H1 (cell line): ENCODE data around the gene ANKS1B. TPM values are rescaled to one million over a fixed set of nuclear protein-coding genes. Genes with fewer than 3 reads are reported as not detected.
"Not testable (repeated sequence)": the region's sequence is repeated elsewhere in the genome, so short reads cannot be mapped to it uniquely, and the experiment has no call there.

Source experiments
- CTCF ChIA-PET: fragments of 300-600 bp; sonication (Branson Sonifier 250); formaldehyde crosslinking; loops from one replicate; lab custom pipeline; 2021; ENCODE audit not compliant: partially characterized antibody; lab: Charles Lee
- POLR2A ChIA-PET: fragments of 300-600 bp; sonication (Branson Sonifier 250); formaldehyde crosslinking; loops from one replicate; lab custom pipeline; 2021; ENCODE audit warnings: inconsistent platforms; ENCODE audit not compliant: partially characterized antibody; lab: Charles Lee
- DNase-seq, 2 experiments: peaks; one replicate each; pipeline versions ENCODE4 v3.0.0 to v3.0.0-alpha.2; 2010 to 2022; ENCODE audit warnings: low spot score in 2 of 2, low read depth in 1 of 2, mixed read lengths in 1 of 2
- FAIRE-seq: peaks from 2 replicates; lab custom pipeline; 2011; peaks lifted over from hg19 to GRCh38; lab: Jason Lieb, UNC
- H2AFZ ChIP-seq: 2 replicates; pipeline ENCODE4 v1.8.1; 2012; ENCODE audit warnings: low read length, inconsistent platforms
- H2AK5ac ChIP-seq: 2 replicates; pipeline ENCODE4 v1.6.1; 2013; ENCODE audit warnings: low read depth, low read length
- H2BK120ac ChIP-seq: replicated peaks from 2 replicates; pipeline ENCODE3; 2013; ENCODE audit warnings: low read depth, low read length, inconsistent platforms
- H2BK12ac ChIP-seq: 2 replicates; pipeline ENCODE4 v1.6.1; 2013; ENCODE audit warnings: low read depth, low read length
- H2BK15ac ChIP-seq: 2 replicates; pipeline ENCODE4 v1.6.1; 2013; ENCODE audit warnings: low read length
- H2BK20ac ChIP-seq: 2 replicates; pipeline ENCODE4 v1.6.1; 2013; ENCODE audit warnings: low read length
- H2BK5ac ChIP-seq: 2 replicates; pipeline ENCODE4 v1.6.1; 2013; ENCODE audit warnings: low read depth, low read length
- H3K14ac ChIP-seq: 2 replicates; pipeline ENCODE4 v1.6.1; 2013; ENCODE audit warnings: inconsistent platforms; ENCODE audit not compliant: insufficient read length
- H3K18ac ChIP-seq: 2 replicates; pipeline ENCODE4 v1.6.1; 2013; ENCODE audit warnings: low read length; ENCODE audit errors: extremely low read depth
- H3K23ac ChIP-seq: 2 replicates; pipeline ENCODE4 v1.6.1; 2013; ENCODE audit warnings: inconsistent platforms; ENCODE audit not compliant: insufficient read length
- H3K23me2 ChIP-seq: 2 replicates; pipeline ENCODE4 v1.6.1; 2013; ENCODE audit warnings: low read depth, low read length
- H3K27ac ChIP-seq: 2 replicates; pipeline ENCODE4 v1.6.1; 2011; ENCODE audit warnings: low read depth, low read length, inconsistent platforms
- H3K27me3 ChIP-seq, 4 experiments: replicated peaks in 1 of 4; 1 replicate in 1 of 4; 2 replicates in 3 of 4; pipeline versions ENCODE4 v1.6.1 to v1.8.1; 2011 to 2013; ENCODE audit warnings: low read length in 3 of 4, mild to moderate bottlenecking in 3 of 4, inconsistent platforms in 2 of 4, mixed read lengths in 2 of 4, moderate library complexity in 1 of 4; ENCODE audit not compliant: control insufficient read depth in 3 of 4, insufficient read depth in 3 of 4; ENCODE audit errors: extremely low read depth in 1 of 4
- H3K36me3 ChIP-seq, 4 experiments: 2 replicates each; pipeline versions ENCODE4 v1.6.1 to v1.8.1; 2011 to 2013; ENCODE audit warnings: mild to moderate bottlenecking in 4 of 4, low read length in 3 of 4, moderate library complexity in 2 of 4, control low read depth in 1 of 4, inconsistent platforms in 1 of 4; ENCODE audit not compliant: insufficient read depth in 4 of 4, control insufficient read depth in 2 of 4
- H3K4ac ChIP-seq: replicated peaks from 2 replicates; pipeline ENCODE3; 2013; ENCODE audit warnings: low read length, low read depth, mixed read lengths, inconsistent platforms; ENCODE audit not compliant: insufficient read length
- H3K4me1 ChIP-seq, 4 experiments: replicated peaks in 1 of 4; 1 replicate in 1 of 4; 2 replicates in 3 of 4; pipeline versions ENCODE4 v1.6.1 to v1.8.1; 2011 to 2013; ENCODE audit warnings: low read length in 3 of 4, inconsistent platforms in 2 of 4, mixed read lengths in 1 of 4; ENCODE audit not compliant: insufficient read depth in 4 of 4, control insufficient read depth in 3 of 4
- H3K4me2 ChIP-seq, 2 experiments: 2 replicates each; pipeline versions ENCODE4 v1.6.1 to v1.8.1; 2011 to 2013; ENCODE audit warnings: low read depth in 2 of 2, low read length in 2 of 2, control low read depth in 1 of 2, inconsistent platforms in 1 of 2, mild to moderate bottlenecking in 1 of 2; ENCODE audit not compliant: insufficient read depth in 1 of 2
- H3K4me3 ChIP-seq, 4 experiments: fragments of 200-600, 300-600 bp in 1 of 4; sonication (generic), shearing (Covaris generic), sonication (Bioruptor Twin) in 1 of 4; 2 replicates each; pipeline versions ENCODE4 v1.5.1 to v1.8.1; 2011 to 2016; ENCODE audit warnings: low read length in 4 of 4, low read depth in 3 of 4, control low read depth in 2 of 4, inconsistent platforms in 2 of 4, mild to moderate bottlenecking in 2 of 4, mixed read lengths in 1 of 4, moderate library complexity in 1 of 4; ENCODE audit not compliant: insufficient read depth in 2 of 4; ENCODE audit errors: extremely low read depth in 1 of 4
- H3K56ac ChIP-seq: replicated peaks from 2 replicates; pipeline ENCODE3; 2013; ENCODE audit warnings: low read depth, mild to moderate bottlenecking, mixed read lengths, low read length, inconsistent platforms; ENCODE audit not compliant: insufficient read length
- H3K79me1 ChIP-seq: 2 replicates; pipeline ENCODE4 v1.6.1; 2013; ENCODE audit warnings: low read depth, low read length, control low read depth
- H3K79me2 ChIP-seq, 2 experiments: 2 replicates each; pipeline versions ENCODE4 v1.6.1 to v1.8.1; 2012 to 2013; ENCODE audit warnings: low read length in 2 of 2, mild to moderate bottlenecking in 2 of 2, inconsistent platforms in 1 of 2; ENCODE audit not compliant: insufficient read depth in 2 of 2, control insufficient read depth in 1 of 2
- H3K9ac ChIP-seq, 4 experiments: replicated peaks in 1 of 4; 1 replicate in 1 of 4; 2 replicates in 3 of 4; pipeline versions ENCODE4 v1.6.1 to v1.8.1; 2011 to 2013; ENCODE audit warnings: low read depth in 3 of 4, low read length in 3 of 4, control low read depth in 2 of 4, mild to moderate bottlenecking in 2 of 4, moderate library complexity in 2 of 4, inconsistent platforms in 1 of 4; ENCODE audit errors: extremely low read depth in 1 of 4
- H3K9me3 ChIP-seq, 2 experiments: 2 replicates each; pipeline versions ENCODE4 v1.6.1 to v1.8.1; 2012 to 2013; ENCODE audit warnings: mild to moderate bottlenecking in 2 of 2, moderate library complexity in 2 of 2, control low read depth in 1 of 2, inconsistent platforms in 1 of 2, low read depth in 1 of 2, low read length in 1 of 2, mixed read lengths in 1 of 2; ENCODE audit not compliant: insufficient read depth in 2 of 2
- H4K20me1 ChIP-seq, 2 experiments: replicated peaks in 1 of 2; 2 replicates each; pipeline versions ENCODE3 to v1.8.1; 2011 to 2013; ENCODE audit warnings: inconsistent platforms in 2 of 2, low read length in 2 of 2, mild to moderate bottlenecking in 1 of 2; ENCODE audit not compliant: insufficient read depth in 2 of 2, control insufficient read depth in 1 of 2
- H4K5ac ChIP-seq: 2 replicates; pipeline ENCODE4 v1.6.1; 2013; ENCODE audit warnings: low read length, low read depth, mixed read lengths, inconsistent platforms; ENCODE audit not compliant: insufficient read length
- H4K8ac ChIP-seq: 2 replicates; pipeline ENCODE4 v1.8.0; 2013; ENCODE audit warnings: mild to moderate bottlenecking, moderate library complexity, low read length, inconsistent platforms; ENCODE audit not compliant: insufficient read depth; ENCODE audit errors: extremely low read depth
- H4K91ac ChIP-seq: replicated peaks from 2 replicates; pipeline ENCODE3; 2013; ENCODE audit warnings: low read length, mixed read lengths, inconsistent platforms; ENCODE audit not compliant: insufficient read length
- WGBS, 2 experiments: shearing (Covaris generic) in 1 of 2; methylation state at CpG; one replicate each; pipeline versions ENCODE4 v1.1.6 to v1.1.7; 2013 to 2015; ENCODE audit warnings: low lambda C conversion rate in 2 of 2, mixed read lengths in 2 of 2, inconsistent platforms in 1 of 2, low coverage in 1 of 2, missing lambda C conversion rate in 1 of 2; ENCODE audit not compliant: insufficient replicate concordance in 2 of 2, insufficient coverage in 1 of 2, insufficient read length in 1 of 2; ENCODE audit errors: extremely low coverage in 1 of 2, missing lambda C conversion rate in 1 of 2; 5-methylcytosine and 5-hydroxymethylcytosine counted together
- polyA plus RNA-seq, 7 experiments: library from polyadenylated mRNA; depleted of rRNA in 3 of 7; stranded (reverse) in 5 of 7; unstranded in 2 of 7; fragments of >200 nt in 5 of 7; fragments of 200-250 nt in 2 of 7; gene quantifications; 1 replicate in 5 of 7; 2 replicates in 1 of 7; 4 replicates in 1 of 7; pipeline versions ENCODE4 v1.2.1 to v1.2.3, GENCODE V29; 2011 to 2013; ENCODE audit warnings: missing spikeins in 2 of 7, mixed read lengths in 2 of 7
- total RNA-seq: library from RNA; stranded (reverse); fragmentation: NEBNext Ultra II Directional; extraction: Animal tissue kit (Norgen Biotek cat#: 25700); gene quantifications from 2 replicates; pipeline ENCODE4 v1.2.1, GENCODE V29; 2021

Gene ANKS1B
- total and polyA plus RNA-seq, 2 of the 8 experiments (the other 6 are each of a cell fraction or from before 2014, with no cell fraction given), result 2.7 to 6.1 TPM

DNA sequence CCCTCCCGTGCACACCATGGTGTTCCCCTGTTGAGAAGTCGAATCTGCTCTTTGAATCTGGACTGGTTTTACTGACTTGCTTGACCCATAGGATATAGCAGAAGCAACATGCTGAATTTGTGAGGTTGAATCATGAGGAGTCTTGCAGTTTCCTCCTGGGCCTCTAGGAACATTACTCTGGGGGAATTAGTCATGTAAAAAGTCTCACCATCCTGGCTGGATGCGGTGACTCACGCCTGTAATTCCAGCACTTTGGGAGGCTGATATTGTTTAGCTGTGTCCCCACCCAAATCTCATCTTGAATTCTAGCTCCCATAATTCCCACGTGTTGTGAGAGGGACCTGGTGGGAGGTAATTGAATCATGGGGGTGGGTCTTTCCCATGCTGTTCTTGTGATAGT, 1228.9 kb downstream of the ANKS1B start:
- H4K8ac ChIP-seq, H3K4me2 ChIP-seq, H3K4ac ChIP-seq, H3K4me3 ChIP-seq, H3K36me3 ChIP-seq, POLR2A ChIA-PET, H4K91ac ChIP-seq, H2BK15ac ChIP-seq, H4K20me1 ChIP-seq, H3K27me3 ChIP-seq, H2BK12ac ChIP-seq, H3K79me2 ChIP-seq, H3K56ac ChIP-seq, FAIRE-seq, DNase-seq, H4K5ac ChIP-seq, H3K23me2 ChIP-seq, H2BK120ac ChIP-seq, H3K9ac ChIP-seq, H2BK5ac ChIP-seq, H3K18ac ChIP-seq, H3K27ac ChIP-seq, H3K9me3 ChIP-seq, H3K14ac ChIP-seq, H3K23ac ChIP-seq, H3K79me1 ChIP-seq, H2AK5ac ChIP-seq, H2BK20ac ChIP-seq, H2AFZ ChIP-seq, H3K4me1 ChIP-seq: not testable (repeated sequence)
- WGBS, 2 experiments, result 89% methylated on average over 5 of the region's 5 CpGs; no CpG with 5 or more reads in 1 of the 2 experiments
- CTCF ChIA-PET, result interaction anchor here (0.8 to 1.2 kb wide), 2 partner anchors 9 to 58 kb away, joined by 3 read pairs; no protein-coding TSS in a partner anchor
